CD4-positive, alpha-beta T cell treated with Interleukin-12 subunit alpha and Interleukin-12 subunit beta, for 1 hour (primary cell): ENCODE measurements around the gene AKAP7.
A peak's percentile ranks its signal among the peaks of the same experiment; 100 is the strongest.

Experiments used
- DNase-seq: peaks from one replicate; pipeline ENCODE4 v3.0.0-alpha.2; 2020

AKAP7 gene

GRCh38 chr6:131134220-131134979 is 867 bp upstream of the AKAP7 start:
- DNase-seq: no peak

- DNase-seq: no peak
Measured at GRCh38 chr6:131134980-131135243, 355 bp upstream of the AKAP7 start.

GRCh38 chr6:131136021-131136786 is 937 bp downstream of the AKAP7 start:
- DNase-seq: no peak

GRCh38 chr6:131139599-131139998 is 4.3 kb downstream of the AKAP7 start:
- DNase-seq: no peak

- no peak for DNase-seq
Measured at GRCh38 chr6:131143319-131143718, 8.1 kb downstream of the AKAP7 start.

- DNase-seq: no peak
Measured at GRCh38 chr6:131146865-131147264, 11.6 kb downstream of the AKAP7 start.

GRCh38 chr6:131156411-131156810 is 21.1 kb downstream of the AKAP7 start:
- DNase-seq: no peak

- DNase-seq: no peak
Measured at GRCh38 chr6:131159578-131159977, 24.3 kb downstream of the AKAP7 start.

- no peak for DNase-seq
Measured at GRCh38 chr6:131160254-131160758, 25.0 kb downstream of the AKAP7 start.

- DNase-seq: no peak
Measured at GRCh38 chr6:131161987-131162386, 26.7 kb downstream of the AKAP7 start.

- no peak for DNase-seq
Measured at GRCh38 chr6:131163886-131164285, 28.6 kb downstream of the AKAP7 start.

- DNase-seq: no peak
Measured at GRCh38 chr6:131164506-131164905, 29.2 kb downstream of the AKAP7 start.

GRCh38 chr6:131167773-131168172 is 32.5 kb downstream of the AKAP7 start:
- DNase-seq: no peak

- DNase-seq: no peak
Measured at GRCh38 chr6:131169613-131170012, 34.3 kb downstream of the AKAP7 start.

GRCh38 chr6:131172222-131172621 is 37.0 kb downstream of the AKAP7 start:
- DNase-seq: no peak

GRCh38 chr6:131173680-131174079 is 38.4 kb downstream of the AKAP7 start:
- DNase-seq: no peak

GRCh38 chr6:131175564-131175963 is 40.3 kb downstream of the AKAP7 start:
- DNase-seq: no peak

- no peak for DNase-seq
Measured at GRCh38 chr6:131177996-131178395, 42.7 kb downstream of the AKAP7 start.

- peak; percentile 61 for DNase-seq
Measured at GRCh38 chr6:131182991-131183425, 47.7 kb downstream of the AKAP7 start.

GRCh38 chr6:131183427-131184095 is 48.3 kb downstream of the AKAP7 start:
- no peak for DNase-seq

- no peak for DNase-seq
Measured at GRCh38 chr6:131191590-131191989, 56.3 kb downstream of the AKAP7 start.

GRCh38 chr6:131197716-131198115 is 62.4 kb downstream of the AKAP7 start:
- peak; percentile 51 for DNase-seq

- DNase-seq: peak; percentile 87
Measured at GRCh38 chr6:131199568-131200272, 64.5 kb downstream of the AKAP7 start.
